ENCODE data around the gene HAUS7.

- TF ChIP-seq CTCF (IDR thresholded peaks at IDR 0.05) (no peak), POLR2AphosphoS5 (IDR thresholded peaks at IDR 0.05) (no peak)
Observed at GRCh38 chrX:153463031-153463430, 7.3 kb downstream of the HAUS7 start.
